GM12874 (cell line): ENCODE measurements around the gene EIF6.
A peak's percentile ranks its signal among the peaks of the same experiment; 100 is the strongest.

ENCODE experiments used
- TF ChIP-seq, protein P1 (sequence below): IDR thresholded peaks from 2 replicates; pipeline ENCODE4 v1.5.1; 2011; ENCODE audit warnings: low read depth, mild to moderate bottlenecking, control low read depth, low read length, moderate library complexity; ENCODE audit not compliant: insufficient read depth

EIF6 gene

DNA sequence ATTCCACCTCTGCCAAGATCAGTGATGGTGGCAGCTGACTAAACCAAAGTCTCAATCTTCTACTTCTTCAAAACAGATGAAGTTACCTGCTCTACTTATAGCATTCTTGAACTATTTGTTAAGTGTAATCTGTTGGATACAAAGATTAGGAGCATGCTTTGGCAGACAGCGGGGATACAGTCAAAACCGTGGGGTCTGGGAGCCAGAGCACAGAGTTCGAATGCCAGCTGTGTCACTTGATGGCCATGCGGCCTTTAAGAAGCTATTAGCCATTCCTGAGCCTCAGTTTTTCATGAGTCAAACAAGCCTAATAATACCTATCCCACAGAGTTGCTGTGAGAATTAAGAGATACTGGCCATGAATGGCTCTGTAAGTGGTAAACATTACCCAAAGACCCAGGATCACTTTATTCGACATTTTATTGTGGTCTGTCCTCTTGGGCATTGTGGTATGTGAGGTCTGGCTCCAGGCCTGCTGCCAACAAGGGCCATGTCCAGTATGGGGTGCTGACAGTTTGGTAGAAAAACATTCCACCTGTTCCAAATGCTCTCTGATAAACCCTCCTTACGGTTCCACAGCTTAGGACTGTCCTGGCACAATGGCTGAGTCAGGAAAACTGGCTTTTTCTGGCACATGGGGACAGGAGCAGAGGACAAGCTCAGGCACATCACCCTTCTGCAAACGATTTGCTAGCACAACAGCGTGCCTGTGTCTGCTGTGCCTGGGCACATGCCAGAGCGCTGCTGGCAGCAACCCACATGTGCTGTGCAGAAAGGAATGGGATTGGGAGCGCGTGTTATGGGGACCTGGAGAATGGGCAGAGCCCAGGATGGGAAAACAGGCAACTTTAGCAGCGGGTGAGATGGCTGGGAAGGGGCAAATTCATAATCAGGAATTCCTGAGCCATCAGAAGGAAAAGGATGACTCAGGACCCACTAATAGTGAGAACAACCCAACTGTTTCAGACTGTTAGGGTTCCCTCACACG is 23.4 kb upstream of the EIF6 start:
- TF ChIP-seq, protein P1, sequence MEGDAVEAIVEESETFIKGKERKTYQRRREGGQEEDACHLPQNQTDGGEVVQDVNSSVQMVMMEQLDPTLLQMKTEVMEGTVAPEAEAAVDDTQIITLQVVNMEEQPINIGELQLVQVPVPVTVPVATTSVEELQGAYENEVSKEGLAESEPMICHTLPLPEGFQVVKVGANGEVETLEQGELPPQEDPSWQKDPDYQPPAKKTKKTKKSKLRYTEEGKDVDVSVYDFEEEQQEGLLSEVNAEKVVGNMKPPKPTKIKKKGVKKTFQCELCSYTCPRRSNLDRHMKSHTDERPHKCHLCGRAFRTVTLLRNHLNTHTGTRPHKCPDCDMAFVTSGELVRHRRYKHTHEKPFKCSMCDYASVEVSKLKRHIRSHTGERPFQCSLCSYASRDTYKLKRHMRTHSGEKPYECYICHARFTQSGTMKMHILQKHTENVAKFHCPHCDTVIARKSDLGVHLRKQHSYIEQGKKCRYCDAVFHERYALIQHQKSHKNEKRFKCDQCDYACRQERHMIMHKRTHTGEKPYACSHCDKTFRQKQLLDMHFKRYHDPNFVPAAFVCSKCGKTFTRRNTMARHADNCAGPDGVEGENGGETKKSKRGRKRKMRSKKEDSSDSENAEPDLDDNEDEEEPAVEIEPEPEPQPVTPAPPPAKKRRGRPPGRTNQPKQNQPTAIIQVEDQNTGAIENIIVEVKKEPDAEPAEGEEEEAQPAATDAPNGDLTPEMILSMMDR: no peak

DNA sequence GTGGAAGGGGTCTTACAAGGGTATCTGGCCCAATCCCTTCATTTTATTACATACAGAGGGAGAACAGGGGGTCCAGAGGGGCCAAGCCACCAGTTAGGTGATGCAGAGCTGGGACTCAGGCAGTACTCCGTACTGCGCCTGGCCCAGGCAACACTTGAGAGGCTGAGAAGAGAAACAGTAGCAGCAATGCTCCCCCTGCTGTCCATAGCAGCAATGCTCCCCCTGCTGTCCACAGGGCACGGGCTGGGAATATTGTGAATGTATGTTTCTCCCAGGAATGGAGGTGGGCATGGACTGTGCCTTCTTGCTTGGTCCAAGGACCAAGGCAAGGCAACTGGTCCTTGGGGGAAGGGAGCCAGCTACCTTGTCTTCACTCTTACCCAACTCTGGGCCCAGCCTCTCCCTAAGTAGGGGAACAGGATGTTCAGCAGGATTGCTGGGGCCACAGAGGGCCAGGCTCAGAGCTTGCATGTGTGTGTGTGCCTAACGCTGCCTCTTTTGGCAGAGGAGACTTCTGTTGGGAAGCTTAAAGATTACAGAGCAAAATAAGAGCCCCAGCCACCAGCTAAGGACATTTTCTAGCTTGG is 22.5 kb upstream of the EIF6 start:
- TF ChIP-seq, protein P1: peak; percentile 65

DNA sequence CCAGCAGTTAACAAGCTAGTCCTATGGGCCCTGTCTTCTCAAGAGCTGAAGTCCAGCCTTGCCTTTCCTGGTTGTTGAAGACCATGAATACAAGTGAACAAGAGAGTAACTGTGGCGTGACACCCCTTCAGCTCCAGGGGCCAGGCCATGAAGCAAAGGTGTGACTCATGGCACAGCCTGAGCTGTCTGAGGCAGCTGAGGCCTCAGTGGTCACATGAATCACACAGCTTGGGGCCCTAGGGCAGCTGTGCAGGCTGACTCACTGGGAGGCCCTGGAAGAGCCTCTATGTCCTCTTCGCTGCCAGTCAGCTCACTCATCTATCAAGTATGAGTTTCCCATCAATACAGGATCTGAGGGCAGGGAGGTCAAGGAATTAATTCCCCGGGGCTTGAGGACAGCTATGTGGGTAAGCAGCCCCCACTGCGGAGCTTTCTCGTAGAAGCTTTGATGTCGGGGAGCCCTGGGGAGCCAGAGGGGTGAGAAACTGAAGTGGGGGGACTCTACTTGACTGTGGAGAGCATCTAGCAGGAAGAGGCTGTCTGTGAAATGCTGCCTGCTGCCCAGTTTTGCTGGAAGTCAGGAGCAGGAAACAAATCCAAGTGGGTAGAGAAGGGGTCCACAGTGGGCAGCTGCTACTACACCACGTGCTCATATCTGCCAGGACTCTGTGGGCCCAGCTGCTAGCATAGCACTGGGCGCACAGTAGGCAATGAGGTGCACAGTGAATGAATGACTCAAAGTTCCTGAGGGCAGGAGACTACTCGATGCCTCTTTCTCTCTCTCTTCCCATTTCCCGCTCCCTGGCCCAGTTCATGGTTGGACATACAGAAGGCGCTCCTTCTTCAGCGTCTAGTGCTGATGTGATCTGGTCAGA is 21.3 kb upstream of the EIF6 start:
- TF ChIP-seq, protein P1: no peak

DNA sequence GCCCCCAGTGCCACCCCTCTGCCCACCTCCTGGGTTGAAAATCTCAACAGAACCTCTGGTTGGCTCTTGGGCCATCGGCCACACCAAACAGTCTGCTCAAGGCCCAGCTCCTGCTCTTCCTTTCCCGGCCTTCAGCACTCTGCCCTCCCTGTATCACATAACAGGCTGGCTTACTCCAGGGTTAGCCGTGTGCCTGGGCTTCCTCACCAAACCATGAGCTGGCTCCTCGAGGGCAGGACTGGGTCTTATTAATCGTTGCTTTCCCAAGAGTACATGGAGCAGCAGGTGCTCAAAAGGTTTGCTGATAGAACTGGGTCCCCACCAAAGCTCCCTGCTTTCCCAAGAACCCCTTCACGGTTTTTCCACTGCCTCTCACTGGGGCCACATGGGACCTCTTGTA is 20.4 kb upstream of the EIF6 start:
- TF ChIP-seq, protein P1: no peak

DNA sequence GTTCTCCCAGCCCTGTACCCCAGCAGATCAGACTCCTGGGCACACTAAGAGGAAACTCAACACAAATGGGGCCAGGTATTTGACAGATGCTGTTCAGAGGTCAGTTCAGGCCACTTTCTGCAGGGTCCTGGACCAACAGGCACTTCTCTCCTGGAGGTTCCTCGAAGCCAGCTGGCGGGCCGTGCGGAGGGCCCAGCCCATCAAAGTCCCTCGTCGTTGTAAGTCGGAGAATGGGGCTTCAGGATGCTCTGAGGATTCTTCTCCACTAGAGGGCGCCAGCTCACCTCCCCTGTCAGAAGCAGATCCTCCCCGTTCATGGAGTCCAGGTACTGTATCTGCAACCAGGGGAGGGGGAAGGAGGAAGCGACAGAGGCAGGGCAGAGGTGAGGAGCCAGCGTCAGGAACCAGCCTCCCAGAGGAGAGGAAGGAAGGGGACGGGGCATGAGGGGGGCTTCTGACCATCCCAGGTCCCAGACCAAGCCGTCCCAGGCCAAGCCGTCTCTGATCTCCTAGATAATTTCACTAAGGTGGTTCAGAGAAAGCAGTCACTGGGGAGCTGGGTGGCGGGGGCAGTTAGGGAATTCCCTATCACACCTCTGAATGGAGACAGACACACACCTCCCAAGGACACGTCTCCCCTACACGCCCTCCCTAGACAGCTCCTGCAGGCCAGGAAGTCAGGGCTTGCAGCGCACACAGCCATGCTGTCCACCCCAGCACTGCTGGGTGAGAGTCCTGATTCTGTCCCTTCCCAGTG is 19.3 kb upstream of the EIF6 start:
- TF ChIP-seq, protein P1: peak; percentile 92

DNA sequence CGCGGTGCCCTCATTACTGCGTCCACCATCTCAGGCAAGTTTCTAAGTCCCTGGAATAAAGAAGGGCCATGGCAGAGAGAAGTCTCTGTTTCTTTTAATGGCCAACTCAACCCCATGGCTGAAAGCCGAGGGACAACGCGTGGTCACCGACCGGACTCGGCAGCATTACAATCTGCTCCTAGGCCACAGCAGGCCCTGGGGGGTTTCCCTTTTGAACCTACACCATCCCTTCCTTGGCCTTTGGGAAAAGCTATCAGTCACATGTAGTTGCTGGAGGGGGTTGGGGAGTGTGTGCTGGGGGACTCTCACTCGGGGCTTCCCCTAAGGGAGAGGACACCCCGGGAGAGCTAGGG is 18.8 kb upstream of the EIF6 start:
- TF ChIP-seq, protein P1: no peak
